ENCODE results near the gene POLN. TPM values are rescaled to one million over a fixed set of nuclear protein-coding genes. Genes with fewer than 3 reads are reported as not detected.
A peak's percentile ranks its signal among the peaks of the same experiment; 100 is the strongest.

POLN gene
- total and polyA plus RNA-seq, 11 donors = 0.38 to 4.5 (median 1.9) TPM

DNA sequence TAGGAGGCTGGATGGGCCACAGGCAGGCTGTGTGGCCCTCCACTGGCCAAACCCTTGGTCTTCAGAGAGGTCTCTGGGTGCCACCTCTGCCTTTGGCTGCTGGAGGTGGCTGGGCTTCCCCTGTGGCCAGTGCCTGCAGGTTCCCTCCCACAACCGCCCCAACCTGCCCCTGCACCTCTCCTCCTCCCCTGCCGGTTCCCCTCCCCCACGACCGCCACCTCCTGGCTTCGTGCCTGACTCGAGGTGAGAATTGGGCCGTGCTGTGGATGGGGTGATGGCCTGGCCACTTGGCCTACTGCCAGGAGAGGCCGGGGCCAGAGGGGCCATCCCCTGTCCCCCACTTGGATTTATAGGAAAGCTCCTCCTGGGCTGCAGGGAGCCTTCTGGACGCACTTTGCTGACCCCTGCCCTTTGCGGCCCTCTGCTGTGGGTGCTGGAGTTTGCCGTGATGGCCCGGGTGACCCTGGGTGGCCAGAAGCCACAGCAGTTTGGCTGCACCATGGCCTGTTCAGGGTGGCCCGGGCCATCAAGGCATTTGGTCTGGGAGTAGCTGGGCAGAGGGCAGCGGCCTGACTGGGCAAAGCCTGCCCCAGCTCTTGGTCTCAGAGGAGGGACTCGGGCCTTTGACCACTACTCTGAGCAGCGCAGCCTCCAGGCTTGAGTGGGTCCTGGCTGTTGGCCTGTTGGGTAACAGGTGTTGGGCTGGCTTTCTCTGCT, 179.0 kb downstream of the POLN start:
- WGBS, 4 donors = 70 to 77% (median 73%) methylated on average over 11 to 16 of the region's 16 CpGs
- peaks cover 0 to 18% (median 0%) of the 10 kb centered on the region in 12 donors for H3K4me1 ChIP-seq
- TF ChIP-seq, protein P1, sequence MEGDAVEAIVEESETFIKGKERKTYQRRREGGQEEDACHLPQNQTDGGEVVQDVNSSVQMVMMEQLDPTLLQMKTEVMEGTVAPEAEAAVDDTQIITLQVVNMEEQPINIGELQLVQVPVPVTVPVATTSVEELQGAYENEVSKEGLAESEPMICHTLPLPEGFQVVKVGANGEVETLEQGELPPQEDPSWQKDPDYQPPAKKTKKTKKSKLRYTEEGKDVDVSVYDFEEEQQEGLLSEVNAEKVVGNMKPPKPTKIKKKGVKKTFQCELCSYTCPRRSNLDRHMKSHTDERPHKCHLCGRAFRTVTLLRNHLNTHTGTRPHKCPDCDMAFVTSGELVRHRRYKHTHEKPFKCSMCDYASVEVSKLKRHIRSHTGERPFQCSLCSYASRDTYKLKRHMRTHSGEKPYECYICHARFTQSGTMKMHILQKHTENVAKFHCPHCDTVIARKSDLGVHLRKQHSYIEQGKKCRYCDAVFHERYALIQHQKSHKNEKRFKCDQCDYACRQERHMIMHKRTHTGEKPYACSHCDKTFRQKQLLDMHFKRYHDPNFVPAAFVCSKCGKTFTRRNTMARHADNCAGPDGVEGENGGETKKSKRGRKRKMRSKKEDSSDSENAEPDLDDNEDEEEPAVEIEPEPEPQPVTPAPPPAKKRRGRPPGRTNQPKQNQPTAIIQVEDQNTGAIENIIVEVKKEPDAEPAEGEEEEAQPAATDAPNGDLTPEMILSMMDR (IDR thresholded peaks at IDR 0.05) = no peak
- TF ChIP-seq POLR2A (IDR thresholded peaks at IDR 0.05) = no peak
- no peak overlapping the region for H3K4me3 ChIP-seq
- H3K36me3 ChIP-seq = no peaks in the 10 kb centered on the region
- DNase-seq (peak in 2 of 5 donors; percentile 22 to 42), ATAC-seq (no peak)
- H3K27ac ChIP-seq = no peak overlapping the region
- H3K27me3 ChIP-seq = peaks cover 11 to 32% (median 20%) of the 10 kb centered on the region in 9 donors
- intact Hi-C loops (cut with DNase I) = no loop called here
- no peaks in the 10 kb centered on the region for H3K9me3 ChIP-seq

DNA sequence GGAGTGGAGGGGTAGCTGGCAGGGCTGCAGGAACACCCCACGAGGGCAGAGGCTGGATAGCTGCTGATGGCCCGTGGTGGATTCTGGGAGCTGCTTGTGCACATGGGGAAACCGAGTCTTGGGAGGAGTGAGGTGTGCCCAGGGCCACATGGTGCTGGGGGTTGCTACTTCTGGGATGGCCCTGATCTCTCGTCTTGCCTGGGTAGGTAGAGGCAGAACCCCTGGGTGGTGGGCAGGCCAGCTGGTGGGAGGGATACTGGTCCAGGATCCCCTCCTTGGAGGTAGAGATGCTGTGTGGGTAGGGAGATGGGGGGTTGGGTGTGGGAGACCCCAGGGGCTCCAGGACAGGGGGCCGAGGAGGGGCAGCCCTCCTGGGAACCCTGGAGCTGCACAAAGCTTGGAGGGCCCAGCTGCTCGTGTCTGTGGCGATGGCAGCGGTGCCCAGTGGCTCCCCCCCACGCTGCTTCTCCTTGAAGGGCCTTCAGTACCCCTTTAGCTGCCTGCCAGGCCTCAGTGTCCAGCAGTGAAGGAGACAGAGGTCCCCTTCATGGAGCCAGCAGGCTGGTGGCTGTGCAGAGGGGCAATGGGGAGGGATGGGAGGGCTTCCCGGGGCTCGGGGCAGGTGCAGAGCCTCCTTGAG, 179.6 kb downstream of the POLN start:
- no peak overlapping the region for H3K4me3 ChIP-seq
- H3K27ac ChIP-seq = no peak overlapping the region
- intact Hi-C loops (cut with DNase I) = no loop called here
- no peaks in the 10 kb centered on the region for H3K36me3 ChIP-seq
- WGBS, 4 donors = 85 to 92% (median 91%) methylated on average over 9 to 11 of the region's 11 CpGs
- TF ChIP-seq, protein P1 (IDR thresholded peaks at IDR 0.05) = no peak
- no peak for TF ChIP-seq POLR2A (IDR thresholded peaks at IDR 0.05)
- H3K9me3 ChIP-seq = no peaks in the 10 kb centered on the region
- ATAC-seq (no peak), DNase-seq (peak in 1 of 5 donors; percentile 46)
- H3K4me1 ChIP-seq = peaks cover 0 to 19% (median 0%) of the 10 kb centered on the region in 12 donors
- peaks cover 12 to 39% (median 25%) of the 10 kb centered on the region in 9 donors for H3K27me3 ChIP-seq

GRCh38 chr4:2061186-2062131, 180.5 kb downstream of the POLN start:
- no peak for TF ChIP-seq POLR2A (IDR thresholded peaks at IDR 0.05)
- TF ChIP-seq, protein P1 (IDR thresholded peaks at IDR 0.05) = no peak
- WGBS, 4 donors = 68 to 84% (median 70%) methylated on average over 10 to 42 of the region's 42 CpGs
- intact Hi-C loops (cut with DNase I) = no loop called here

More at GRCh38 chr4:2061186-2062131, 180.5 kb downstream of the POLN start:
- Histone ChIP-seq H3K4me3 (no peak overlapping the region), H3K9me3 (no peaks in the 10 kb centered on the region), H3K36me3 (no peaks in the 10 kb centered on the region), H3K27ac (no peak overlapping the region), H3K27me3 (peaks cover 13 to 47% (median 27%) of the 10 kb centered on the region in 9 donors), H3K4me1 (peaks cover 0 to 19% (median 0%) of the 10 kb centered on the region in 12 donors)
- ATAC-seq (no peak), DNase-seq (peak in 3 of 5 donors; percentile 16 to 57 (median 22))
